ENCODE data around the gene TIMM29. TPM values are rescaled to one million over a fixed set of nuclear protein-coding genes. Genes with fewer than 3 reads are reported as not detected.
A peak's percentile ranks its signal among the peaks of the same experiment; 100 is the strongest.

TIMM29 gene
- total and polyA plus RNA-seq, 2 of the 13 experiments (the other 11 are each of a cell fraction or from before 2014, with no cell fraction given), result 7.1 to 33.8 TPM

DNA sequence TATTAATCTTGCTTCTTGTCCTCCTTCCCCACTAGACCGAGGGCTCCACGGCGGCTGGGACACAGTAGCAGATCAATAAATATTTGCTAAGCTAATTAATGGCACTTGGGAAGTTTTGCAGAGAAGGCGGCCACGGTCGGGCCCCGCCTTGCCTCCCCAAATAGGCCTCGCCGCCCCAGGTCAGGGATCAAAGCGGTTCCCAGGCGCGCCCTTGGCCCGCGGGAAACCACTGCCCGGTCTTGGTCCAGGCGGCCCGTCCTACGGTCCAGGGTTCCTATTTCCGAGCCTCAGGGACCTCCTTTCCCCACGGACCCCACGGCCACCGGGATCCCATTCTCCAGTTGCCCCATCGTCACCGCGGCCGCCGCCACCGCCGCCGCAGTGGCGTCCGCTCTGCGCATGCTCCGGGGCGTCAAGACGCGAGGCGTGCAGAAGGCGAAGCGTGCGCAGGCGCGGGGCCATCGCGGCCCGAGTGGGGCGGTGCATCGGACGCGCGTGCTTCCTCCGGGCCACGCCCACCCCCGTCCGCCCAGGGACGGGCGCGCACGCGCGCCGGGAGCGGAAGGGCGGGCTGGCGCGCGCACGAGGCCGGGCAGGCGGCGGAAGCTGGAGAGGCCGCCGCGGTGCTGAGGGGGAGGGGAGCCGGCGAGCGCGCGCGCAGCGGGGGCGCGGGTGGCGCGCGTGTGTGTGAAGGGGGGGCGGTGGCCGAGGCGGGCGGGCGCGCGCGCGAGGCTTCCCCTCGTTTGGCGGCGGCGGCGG is 31.9 kb downstream of the TIMM29 start, which contains the start of gene SMARCA4 (continued):
- TF ChIP-seq ZNF382 (CRISPR knock-in tag; IDR thresholded peaks at IDR 0.05; ENCODE audit: borderline replicate concordance), result no peak
- peak; percentile 41; the same call in 1 of the 2 replicates for TF ChIP-seq TMF1 (CRISPR knock-in tag; IDR thresholded peaks at IDR 0.05; ENCODE audit: low read depth)
- TF ChIP-seq, protein P1, sequence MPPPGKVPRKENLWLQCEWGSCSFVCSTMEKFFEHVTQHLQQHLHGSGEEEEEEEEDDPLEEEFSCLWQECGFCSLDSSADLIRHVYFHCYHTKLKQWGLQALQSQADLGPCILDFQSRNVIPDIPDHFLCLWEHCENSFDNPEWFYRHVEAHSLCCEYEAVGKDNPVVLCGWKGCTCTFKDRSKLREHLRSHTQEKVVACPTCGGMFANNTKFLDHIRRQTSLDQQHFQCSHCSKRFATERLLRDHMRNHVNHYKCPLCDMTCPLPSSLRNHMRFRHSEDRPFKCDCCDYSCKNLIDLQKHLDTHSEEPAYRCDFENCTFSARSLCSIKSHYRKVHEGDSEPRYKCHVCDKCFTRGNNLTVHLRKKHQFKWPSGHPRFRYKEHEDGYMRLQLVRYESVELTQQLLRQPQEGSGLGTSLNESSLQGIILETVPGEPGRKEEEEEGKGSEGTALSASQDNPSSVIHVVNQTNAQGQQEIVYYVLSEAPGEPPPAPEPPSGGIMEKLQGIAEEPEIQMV (CRISPR knock-in tag; IDR thresholded peaks at IDR 0.05; ENCODE audit: low read depth), result 0 out of 2 replicates have a peak, but pooled peaks have one; percentile 58
- TF ChIP-seq EEA1 (CRISPR knock-in tag; IDR thresholded peaks at IDR 0.05; ENCODE audit: borderline replicate concordance), result peak; percentile 58; the same call in 1 of the 2 replicates
- TF ChIP-seq SAFB2 (CRISPR knock-in tag; IDR thresholded peaks at IDR 0.05; ENCODE audit: borderline replicate concordance, low read depth), result 0 out of 2 replicates have a peak, but pooled peaks have one; percentile 45
- TF ChIP-seq, protein P2, sequence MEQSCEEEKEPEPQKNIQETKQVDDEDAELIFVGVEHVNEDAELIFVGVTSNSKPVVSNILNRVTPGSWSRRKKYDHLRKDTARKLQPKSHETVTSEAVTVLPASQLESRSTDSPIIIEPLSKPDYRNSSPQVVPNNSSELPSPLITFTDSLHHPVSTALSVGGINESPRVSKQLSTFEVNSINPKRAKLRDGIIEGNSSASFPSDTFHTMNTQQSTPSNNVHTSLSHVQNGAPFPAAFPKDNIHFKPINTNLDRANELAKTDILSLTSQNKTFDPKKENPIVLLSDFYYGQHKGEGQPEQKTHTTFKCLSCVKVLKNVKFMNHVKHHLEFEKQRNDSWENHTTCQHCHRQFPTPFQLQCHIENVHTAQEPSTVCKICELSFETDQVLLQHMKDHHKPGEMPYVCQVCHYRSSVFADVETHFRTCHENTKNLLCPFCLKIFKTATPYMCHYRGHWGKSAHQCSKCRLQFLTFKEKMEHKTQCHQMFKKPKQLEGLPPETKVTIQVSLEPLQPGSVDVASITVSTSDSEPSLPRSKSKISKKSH (CRISPR knock-in tag; IDR thresholded peaks at IDR 0.05; ENCODE audit: borderline replicate concordance), result peak; percentile 88; the same call in 1 of the 2 replicates
- TF ChIP-seq, protein P3, sequence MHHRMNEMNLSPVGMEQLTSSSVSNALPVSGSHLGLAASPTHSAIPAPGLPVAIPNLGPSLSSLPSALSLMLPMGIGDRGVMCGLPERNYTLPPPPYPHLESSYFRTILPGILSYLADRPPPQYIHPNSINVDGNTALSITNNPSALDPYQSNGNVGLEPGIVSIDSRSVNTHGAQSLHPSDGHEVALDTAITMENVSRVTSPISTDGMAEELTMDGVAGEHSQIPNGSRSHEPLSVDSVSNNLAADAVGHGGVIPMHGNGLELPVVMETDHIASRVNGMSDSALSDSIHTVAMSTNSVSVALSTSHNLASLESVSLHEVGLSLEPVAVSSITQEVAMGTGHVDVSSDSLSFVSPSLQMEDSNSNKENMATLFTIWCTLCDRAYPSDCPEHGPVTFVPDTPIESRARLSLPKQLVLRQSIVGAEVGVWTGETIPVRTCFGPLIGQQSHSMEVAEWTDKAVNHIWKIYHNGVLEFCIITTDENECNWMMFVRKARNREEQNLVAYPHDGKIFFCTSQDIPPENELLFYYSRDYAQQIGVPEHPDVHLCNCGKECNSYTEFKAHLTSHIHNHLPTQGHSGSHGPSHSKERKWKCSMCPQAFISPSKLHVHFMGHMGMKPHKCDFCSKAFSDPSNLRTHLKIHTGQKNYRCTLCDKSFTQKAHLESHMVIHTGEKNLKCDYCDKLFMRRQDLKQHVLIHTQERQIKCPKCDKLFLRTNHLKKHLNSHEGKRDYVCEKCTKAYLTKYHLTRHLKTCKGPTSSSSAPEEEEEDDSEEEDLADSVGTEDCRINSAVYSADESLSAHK (CRISPR knock-in tag; IDR thresholded peaks at IDR 0.05; ENCODE audit: borderline replicate concordance), result no peak
- no peak for TF ChIP-seq FOXK2 (IDR thresholded peaks at IDR 0.05)
- no peak for TF ChIP-seq YEATS2 (CRISPR knock-in tag; IDR thresholded peaks at IDR 0.05; ENCODE audit: borderline replicate concordance)
- TF ChIP-seq AGO2 (optimal IDR thresholded peaks at IDR 0.05; ENCODE audit: low read depth, low read length), result peak; percentile 85
- TF ChIP-seq PRMT3 (CRISPR knock-in tag; IDR thresholded peaks at IDR 0.05; ENCODE audit: borderline replicate concordance, low read depth), result 0 out of 2 replicates have a peak, but pooled peaks have one; percentile 33
- TF ChIP-seq CCDC6 (CRISPR knock-in tag; IDR thresholded peaks at IDR 0.05), result peak; percentile 71; the same call in 1 of the 2 replicates
- TF ChIP-seq CBFB (CRISPR knock-in tag; IDR thresholded peaks at IDR 0.05), result peak; percentile 81
- TF ChIP-seq TAF1 (CRISPR knock-in tag; IDR thresholded peaks at IDR 0.05), result peak; percentile 90
- peak; percentile 27; the same call in 1 of the 2 replicates for TF ChIP-seq ZNF790 (CRISPR knock-in tag; IDR thresholded peaks at IDR 0.05; ENCODE audit: borderline replicate concordance)
- TF ChIP-seq, protein P4, sequence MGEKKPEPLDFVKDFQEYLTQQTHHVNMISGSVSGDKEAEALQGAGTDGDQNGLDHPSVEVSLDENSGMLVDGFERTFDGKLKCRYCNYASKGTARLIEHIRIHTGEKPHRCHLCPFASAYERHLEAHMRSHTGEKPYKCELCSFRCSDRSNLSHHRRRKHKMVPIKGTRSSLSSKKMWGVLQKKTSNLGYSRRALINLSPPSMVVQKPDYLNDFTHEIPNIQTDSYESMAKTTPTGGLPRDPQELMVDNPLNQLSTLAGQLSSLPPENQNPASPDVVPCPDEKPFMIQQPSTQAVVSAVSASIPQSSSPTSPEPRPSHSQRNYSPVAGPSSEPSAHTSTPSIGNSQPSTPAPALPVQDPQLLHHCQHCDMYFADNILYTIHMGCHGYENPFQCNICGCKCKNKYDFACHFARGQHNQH (CRISPR knock-in tag; IDR thresholded peaks at IDR 0.05), result peak; percentile 65; the same call in 1 of the 2 replicates
- TF ChIP-seq, protein P5, sequence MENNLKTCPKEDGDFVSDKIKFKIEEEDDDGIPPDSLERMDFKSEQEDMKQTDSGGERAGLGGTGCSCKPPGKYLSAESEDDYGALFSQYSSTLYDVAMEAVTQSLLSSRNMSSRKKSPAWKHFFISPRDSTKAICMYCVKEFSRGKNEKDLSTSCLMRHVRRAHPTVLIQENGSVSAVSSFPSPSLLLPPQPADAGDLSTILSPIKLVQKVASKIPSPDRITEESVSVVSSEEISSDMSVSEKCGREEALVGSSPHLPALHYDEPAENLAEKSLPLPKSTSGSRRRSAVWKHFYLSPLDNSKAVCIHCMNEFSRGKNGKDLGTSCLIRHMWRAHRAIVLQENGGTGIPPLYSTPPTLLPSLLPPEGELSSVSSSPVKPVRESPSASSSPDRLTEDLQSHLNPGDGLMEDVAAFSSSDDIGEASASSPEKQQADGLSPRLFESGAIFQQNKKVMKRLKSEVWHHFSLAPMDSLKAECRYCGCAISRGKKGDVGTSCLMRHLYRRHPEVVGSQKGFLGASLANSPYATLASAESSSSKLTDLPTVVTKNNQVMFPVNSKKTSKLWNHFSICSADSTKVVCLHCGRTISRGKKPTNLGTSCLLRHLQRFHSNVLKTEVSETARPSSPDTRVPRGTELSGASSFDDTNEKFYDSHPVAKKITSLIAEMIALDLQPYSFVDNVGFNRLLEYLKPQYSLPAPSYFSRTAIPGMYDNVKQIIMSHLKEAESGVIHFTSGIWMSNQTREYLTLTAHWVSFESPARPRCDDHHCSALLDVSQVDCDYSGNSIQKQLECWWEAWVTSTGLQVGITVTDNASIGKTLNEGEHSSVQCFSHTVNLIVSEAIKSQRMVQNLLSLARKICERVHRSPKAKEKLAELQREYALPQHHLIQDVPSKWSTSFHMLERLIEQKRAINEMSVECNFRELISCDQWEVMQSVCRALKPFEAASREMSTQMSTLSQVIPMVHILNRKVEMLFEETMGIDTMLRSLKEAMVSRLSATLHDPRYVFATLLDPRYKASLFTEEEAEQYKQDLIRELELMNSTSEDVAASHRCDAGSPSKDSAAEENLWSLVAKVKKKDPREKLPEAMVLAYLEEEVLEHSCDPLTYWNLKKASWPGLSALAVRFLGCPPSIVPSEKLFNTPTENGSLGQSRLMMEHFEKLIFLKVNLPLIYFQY (CRISPR knock-in tag; IDR thresholded peaks at IDR 0.05; ENCODE audit: borderline replicate concordance), result no peak

All from HepG2 (cell line).